ENCODE results near the gene TMEM39A.

TMEM39A gene, protein sequence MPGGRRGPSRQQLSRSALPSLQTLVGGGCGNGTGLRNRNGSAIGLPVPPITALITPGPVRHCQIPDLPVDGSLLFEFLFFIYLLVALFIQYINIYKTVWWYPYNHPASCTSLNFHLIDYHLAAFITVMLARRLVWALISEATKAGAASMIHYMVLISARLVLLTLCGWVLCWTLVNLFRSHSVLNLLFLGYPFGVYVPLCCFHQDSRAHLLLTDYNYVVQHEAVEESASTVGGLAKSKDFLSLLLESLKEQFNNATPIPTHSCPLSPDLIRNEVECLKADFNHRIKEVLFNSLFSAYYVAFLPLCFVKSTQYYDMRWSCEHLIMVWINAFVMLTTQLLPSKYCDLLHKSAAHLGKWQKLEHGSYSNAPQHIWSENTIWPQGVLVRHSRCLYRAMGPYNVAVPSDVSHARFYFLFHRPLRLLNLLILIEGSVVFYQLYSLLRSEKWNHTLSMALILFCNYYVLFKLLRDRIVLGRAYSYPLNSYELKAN

DNA sequence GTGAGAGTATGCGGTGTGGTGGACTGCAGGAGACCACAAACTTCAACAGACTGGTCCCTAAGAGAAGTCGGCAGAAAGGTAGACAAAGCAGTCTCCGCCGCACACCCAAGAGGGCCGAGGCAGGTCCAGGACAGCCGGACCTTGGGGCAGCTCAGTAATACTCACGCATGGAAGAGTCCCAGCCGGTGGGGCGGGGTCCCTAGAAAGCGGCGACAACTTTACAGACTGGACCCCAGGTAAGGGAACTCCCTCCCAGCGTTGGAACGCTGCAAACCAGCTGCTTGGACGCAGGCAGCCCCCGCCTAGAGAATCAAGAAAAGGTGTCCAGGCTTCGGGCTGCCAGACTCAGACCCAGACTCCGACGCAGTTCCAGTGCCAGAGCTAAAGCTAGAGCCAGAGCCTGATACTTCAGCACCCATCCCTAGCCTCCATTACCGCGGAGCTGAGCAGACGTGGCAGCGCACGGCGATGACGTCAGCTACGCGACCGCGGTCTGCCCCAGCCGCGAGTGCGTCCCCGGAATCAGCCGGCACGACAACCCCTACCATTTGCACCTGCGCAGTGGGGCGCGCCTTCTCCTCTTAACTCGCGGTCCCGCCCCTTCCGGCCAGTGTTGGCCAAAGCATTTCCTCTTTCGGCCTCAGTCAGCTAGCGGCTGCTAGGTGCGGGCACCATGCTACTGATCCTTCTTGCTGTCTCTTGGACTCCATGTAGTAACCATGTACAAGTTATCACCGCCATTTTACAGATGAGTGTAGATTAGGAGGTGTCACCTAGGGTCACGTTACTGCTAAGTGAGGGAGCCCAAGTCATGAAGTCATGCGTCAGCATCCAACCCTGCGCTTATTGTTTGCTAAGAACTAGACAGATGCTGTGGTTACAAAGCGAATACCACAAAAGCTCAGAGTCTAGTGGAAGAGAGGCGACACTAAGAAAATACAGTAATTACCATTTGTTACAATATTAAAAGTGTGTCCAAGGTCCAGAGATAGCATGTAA is at the start of gene TMEM39A:
TSS of gene TMEM39A (minus strand) at position 445 of the 999 bp plus-strand sequence. CDS start 1,541 bp downstream, outside the sequence.
- DNase-seq (ENCODE audit: low spot score), result peak; percentile 99

DNA sequence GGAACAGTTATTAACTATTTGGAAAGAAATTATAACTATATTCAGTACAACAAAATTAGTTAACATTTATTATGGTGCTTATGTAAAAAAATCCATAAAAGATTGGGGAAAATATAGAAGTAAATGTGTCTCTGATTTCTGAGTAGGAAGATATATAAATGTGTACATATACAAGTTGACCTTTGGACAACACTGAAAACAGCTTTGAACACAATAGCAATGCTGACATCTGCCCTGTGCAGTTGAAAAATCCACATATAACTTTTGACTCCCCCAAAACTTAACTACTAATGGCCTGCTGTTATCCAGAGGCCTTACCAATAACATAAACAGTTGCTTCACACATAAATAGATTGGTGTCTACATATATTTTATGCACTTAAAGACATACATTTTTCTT is 47.3 kb upstream of the TMEM39A start:
- DNase-seq (ENCODE audit: low spot score), result no peak

DNA sequence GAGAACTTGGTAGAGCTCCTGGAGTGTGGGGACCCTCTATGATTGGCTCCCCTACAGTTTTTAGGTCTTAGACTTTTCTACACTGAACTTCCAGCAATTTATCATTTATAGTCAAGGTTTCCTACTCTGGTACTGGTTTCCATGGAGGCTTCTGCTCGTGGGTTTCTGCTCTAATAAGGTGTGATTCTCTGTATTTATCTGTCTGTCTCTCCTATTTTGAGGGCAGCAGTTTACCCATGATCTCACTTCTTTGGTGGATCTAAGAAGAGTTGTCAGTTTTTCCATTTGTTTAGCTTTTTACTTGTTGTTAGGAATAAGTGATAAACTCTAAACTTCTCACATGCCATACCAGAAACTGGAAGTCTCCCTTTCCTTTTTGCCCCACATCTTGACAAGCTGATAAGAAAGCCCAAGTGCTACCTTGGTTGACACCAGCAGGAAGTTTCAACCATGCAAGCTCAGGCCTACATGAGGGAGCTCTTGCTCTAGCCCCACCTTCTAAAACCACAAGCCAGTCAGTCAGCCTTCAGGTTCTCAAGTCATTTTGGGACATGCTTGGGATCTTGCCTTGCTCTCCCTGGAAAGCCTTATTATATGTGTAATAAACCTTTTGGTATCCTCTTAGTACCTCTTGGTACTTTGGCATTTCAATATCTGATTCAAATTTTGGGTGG is 44.9 kb upstream of the TMEM39A start:
- DNase-seq (ENCODE audit: low spot score), result no peak

DNA sequence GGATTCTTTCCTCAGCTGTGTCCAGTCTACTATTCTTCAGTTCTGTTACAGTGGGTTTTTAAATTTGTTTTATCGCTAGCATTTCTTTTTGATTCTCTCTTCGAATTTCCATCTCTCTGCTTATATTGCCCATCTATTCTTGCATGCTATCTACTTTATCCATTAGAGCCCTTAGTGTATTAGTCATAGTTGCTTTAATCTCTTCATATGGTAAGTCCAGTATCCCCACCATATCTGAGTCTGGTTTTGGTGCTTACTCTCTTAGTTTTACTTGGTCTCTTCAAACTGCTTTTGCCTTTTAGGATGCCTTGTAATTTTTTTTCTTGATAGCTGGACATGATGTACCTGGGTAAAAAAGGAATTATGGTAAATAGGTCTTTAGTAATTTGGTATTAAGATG is 44.0 kb upstream of the TMEM39A start:
- no peak for DNase-seq (ENCODE audit: low spot score)

DNA sequence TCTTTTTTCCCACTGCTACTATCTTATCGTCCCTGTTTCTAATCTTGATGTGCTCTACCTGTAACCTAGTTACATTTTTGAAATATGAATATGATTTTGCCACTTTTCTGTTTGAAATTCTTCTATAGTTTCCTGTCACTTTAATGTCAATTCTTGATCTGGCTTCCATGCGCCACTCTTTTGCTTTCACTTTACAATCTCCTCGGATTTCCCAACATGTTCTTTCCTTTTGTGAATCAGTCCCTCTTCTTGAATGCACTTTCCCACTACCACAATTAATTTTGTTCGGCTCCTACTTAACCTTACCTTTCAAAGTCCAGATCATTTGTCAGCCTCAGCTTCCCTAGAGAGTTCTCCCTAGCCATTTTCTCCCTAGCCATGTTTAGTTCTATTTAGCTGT is 43.2 kb upstream of the TMEM39A start:
- DNase-seq (ENCODE audit: low spot score), result no peak

DNA sequence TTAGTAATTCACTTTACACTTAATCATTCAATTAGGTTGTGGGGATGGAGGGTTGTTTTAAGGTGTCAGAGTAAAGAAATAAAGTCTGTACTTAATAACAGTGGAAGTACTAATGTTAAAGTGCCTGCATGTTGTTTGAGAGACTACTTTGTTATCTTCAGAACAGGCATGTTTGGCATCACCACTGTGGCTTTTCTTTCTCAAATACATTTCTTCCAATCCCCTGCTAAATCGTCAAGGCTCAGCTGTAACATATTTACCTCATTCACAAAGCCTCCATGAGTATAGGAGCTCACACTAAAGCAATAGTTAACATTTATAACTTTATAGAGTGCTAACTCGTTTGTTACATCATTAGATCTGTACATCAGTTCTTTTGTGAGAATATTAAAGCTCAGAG is 37.5 kb upstream of the TMEM39A start:
- DNase-seq (ENCODE audit: low spot score), result no peak

DNA sequence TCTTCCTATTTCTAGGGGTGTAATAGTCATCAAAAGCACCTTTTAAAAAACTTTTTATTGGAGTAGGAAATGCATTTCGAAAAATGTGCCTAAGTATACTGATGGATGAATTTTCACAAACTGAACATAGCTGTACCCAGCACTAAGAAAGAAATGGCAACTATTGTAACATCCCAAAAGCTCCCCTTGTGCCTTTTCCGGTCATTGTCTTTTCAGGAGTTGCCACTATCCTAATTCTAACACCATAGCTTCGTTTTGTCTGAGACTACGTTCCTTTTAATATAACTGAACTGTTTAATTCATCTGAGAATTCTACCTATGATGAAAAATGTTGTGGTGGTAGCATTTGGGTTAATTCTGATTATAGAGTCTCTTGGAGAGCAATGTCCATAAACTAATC is 36.9 kb upstream of the TMEM39A start:
- no peak for DNase-seq (ENCODE audit: low spot score)

DNA sequence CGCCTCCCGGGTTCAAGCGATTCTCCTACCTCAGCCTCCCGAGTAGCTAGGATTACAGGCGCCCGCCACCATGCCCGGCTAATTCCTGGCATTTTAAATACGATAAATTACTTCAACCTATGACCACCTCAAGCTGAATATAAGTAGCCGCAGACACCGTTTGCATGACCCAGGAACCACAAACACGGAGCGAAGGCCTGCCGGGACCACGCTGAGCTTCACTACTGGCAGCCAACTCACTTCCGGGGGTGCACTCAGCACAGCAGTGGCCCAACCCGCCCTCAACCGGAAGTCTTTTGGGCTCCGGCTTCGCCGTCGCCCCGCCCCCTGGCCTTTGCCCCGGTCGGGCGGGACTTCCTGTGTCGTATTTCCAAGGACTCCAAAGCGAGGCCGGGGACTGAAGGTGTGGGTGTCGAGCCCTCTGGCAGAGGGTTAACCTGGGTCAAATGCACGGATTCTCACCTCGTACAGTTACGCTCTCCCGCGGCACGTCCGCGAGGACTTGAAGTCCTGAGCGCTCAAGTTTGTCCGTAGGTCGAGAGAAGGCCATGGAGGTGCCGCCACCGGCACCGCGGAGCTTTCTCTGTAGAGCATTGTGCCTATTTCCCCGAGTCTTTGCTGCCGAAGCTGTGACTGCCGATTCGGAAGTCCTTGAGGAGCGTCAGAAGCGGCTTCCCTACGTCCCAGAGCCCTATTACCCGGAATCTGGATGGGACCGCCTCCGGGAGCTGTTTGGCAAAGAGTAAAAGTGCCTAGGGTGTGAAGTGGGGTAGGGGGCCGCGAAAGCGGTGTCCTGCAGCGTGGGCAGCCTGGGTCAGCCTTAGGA is 35.0 kb upstream of the TMEM39A start, which contains the start of gene TIMMDC1:
TSS of gene TIMMDC1 (plus strand) at position 362 of the 826 bp plus-strand sequence. CDS start at position 549, 187 bp downstream.
- DNase-seq (ENCODE audit: low spot score), result peak; percentile 98

DNA sequence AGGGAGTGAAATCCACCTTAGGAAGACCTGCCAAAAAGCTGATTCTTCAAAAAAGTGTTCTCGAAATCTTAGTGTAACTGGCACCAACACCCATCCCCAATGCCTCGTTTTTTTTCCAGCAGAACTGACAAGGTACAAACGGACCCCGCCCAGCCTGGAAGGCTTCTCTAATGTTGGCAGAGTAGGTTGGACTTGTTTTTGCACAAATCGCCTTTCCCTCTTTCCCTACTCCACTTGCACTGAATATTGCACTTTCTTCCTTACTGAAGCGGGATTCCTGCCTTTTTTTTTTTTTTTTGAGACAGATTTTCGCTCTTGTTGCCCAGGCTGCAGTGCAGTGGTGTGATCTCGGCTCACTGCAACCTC is 34.4 kb upstream of the TMEM39A start:
- peak; percentile 12 for DNase-seq (ENCODE audit: low spot score)

DNA sequence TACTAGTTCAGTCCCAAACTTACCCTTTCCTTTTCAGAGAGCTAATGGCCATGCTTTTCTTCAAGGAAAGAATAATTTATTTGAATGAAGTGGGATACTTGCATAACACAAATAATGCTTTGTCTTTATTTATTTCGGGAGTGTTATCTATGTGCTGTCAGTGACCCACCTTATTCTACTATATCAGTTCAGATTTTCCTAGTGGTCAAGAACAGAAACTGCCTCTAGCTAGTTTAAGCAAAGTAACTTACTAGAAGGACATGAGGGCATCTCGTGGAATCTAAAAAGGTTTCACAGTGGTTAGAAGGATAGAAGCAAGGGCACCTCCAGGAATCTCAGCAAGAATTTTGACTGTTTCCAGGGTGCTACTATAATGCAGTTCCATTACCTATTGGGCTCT is 31.2 kb upstream of the TMEM39A start:
- peak; percentile 18 for DNase-seq (ENCODE audit: low spot score)

DNA sequence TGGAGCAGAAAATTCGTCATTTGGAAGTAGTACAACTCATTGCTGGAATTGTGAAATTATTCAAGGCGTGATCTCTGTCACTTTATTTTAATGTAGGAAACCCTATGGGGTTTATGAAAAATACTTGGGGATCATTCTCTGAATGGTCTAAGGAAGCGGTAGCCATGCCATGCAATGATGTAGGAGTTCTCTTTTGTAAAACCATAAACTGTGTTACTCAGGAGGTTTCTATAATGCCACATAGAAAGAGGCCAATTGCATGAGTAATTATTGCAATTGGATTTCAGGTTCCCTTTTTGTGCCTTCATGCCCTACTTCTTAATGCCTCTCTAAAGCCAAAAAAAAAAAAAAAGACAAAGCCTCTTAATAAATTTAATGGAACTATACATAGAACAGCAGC is 29.4 kb upstream of the TMEM39A start:
- no peak for DNase-seq (ENCODE audit: low spot score)

DNA sequence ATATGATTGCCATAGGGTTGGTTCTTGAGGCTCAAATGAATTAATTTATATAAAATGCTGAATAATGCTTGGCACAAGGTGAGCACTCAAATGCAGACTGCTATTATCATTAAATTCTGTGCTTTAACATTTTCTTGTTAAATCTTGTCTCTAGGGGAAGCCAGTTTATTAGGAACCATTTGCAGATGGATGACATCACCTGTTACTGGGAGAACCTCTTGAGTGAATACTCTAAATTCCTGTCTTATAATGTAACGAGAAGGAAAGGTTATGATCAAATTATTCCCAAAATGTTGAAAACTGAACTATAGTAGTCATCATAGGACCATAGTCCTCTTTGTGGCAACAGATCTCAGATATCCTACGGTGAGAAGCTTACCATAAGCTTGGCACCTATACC is 28.7 kb upstream of the TMEM39A start:
- DNase-seq (ENCODE audit: low spot score), result no peak

DNA sequence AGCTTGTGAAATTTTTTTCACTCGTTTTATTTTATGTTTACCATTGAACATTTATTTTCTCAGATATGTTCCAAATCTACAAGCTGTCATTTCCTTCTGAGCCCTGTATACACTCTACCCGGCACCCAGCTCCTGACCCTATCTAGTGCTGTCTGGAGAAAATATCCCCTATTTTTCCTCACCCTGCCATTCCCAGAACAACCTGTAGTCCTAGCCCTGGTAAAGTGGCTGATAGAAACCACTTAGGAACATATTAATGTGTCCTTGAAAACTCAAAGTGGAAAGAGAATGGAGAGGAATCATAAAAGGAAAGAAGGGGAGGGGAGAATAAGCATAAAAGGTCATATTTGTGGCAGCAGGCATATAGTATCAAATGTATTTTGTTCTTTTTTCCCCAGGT is 26.7 kb upstream of the TMEM39A start:
- no peak for DNase-seq (ENCODE audit: low spot score)

DNA sequence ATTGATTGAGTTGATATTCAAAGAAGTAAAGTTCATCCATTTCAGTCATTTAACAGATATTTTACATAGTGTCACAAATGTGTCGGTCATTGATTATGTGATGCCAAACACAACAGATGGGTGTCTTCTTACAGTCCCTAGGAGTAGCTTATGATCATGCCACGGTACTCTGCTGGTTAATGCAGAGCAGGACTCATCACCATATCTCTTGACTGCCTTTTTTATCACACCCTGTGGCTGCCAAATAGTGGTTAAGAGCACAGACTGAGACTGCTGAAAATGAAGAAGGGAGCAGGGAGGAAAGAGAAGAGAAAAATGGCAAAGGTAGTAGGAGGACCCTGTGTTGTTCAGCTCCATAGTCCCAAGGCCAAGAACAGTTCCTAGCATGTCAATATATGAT is 22.1 kb upstream of the TMEM39A start:
- no peak for DNase-seq (ENCODE audit: low spot score)

DNA sequence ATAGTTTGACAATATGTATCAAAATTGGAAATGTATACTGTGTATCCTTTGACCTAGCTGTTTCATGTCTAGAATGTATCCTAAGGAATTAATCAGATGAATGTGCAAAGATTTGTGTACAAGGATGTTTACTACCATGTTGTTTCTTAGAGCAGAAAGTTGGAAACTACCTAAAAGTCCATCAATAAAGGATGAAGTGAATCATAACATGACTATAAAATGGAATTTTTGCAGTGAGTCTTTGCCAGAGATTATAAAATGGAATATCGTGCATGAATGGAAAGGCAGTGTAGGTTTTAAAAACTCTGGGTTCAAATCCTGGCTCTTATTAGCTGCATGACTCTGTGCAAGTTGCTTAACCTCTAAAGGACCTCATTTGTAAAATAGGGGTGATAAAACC is 19.7 kb upstream of the TMEM39A start:
- DNase-seq (ENCODE audit: low spot score), result no peak

DNA sequence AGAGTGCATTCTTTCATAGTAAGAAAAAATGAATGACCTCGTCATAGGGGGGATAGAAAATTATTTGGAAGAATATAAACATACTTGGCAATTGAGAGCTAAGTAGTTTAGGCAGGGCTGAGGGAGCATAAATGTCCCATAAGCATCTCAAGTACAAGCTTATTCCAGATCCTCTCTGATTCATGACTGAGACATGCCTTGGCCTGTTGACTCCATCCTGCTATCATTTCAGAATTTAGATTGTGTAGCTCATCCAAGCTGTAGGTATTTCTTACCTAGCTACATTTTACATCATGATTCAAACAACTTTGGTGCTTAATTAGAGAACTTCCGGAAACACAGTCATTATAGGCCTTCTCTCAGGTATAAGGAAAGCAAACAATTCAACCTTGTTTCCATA is 17.7 kb upstream of the TMEM39A start:
- DNase-seq (ENCODE audit: low spot score), result no peak

DNA sequence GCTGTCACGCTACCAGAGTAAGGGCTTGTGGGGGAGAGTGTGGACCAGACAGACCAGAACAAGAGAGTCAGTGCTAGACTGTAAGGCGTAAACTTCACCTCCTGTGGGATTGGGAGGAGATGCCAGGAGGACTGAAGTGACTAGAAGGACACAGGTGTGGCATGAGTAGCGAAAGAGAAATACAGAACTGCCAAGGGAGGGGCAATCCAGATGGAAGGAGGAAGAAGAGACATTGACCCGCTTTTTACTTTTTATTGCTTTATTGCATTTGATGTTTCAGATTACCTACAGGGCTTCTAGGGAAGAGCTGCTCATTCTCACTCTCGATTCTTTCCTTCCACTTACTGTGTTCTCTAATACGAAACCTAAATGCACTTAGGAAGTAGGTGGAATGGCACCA is 7.5 kb upstream of the TMEM39A start:
- no peak for DNase-seq (ENCODE audit: low spot score)

DNA sequence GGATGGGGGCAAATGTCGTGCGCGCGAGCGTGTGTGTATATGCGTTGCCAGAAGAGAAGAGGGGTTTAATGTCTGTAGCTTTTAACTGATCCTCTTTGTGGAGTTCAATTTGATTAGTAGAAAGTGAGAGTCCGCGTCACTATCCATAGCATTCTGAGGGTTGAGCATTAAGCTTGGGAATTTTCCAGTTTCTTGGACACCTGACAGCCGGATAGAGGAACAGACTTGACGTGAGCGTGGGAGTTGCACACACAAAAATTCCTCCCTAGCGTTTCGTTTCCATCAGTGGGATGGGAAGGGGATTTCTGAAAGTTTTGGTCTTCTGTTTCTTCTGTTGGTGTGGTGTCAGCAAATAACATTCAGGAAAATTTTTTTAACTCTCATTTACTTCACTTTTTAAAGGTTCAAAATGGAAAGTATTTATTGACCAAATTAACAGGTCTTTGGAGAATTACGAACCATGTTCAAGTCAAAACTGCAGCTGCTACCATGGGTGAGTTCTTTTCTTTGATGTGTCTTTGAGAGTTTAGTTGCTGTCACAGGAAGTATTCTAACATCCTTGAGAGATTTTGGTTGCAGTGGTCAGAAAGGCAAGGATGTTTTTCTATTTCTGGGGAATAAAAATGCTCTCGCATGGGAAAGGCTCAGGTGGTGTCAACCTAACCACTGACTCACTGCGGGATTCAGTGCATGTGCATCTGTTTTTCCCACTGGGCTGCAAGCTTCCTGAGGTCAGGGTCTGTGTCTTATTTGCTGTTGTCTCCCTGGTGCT is 6.2 kb upstream of the TMEM39A start:
- DNase-seq (ENCODE audit: low spot score), result no peak

DNA sequence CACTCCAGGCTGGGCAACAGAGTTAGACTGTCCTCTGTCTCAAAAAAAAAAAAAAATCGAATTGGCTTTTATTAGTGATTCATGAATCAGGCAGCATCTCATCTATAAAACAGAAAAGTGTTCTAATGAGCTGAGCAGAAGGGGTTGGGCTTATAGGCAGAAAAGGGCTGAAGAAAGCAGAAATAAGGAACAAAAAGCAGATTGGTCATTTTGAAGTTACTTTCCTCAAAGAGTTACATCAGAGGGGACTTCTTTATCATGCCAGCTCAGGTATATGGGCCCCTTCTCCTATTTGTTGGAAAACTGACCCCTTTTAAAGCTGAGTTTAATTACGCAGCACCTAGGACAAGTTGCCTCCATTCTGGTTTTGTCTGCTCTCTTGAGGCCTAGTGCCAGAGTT is 4.6 kb upstream of the TMEM39A start:
- DNase-seq (ENCODE audit: low spot score), result no peak

DNA sequence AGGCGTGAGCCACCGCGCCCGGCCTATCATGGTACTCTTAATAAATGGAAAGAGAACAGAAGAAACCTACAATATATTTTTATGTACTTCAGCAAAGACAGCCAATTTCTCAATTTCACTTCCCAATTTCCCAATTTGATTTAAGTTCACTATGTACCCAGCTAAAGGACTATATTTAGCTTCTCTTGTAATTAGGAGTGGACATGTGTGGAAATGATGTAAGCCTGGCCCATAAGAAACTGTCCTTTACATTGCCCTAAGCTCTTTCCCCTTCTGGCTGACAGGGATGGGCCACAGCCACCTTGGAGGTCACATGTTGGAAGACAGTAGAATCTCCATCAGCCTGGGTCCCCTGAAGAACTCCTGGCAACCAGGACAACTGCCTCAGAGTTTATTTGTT is 6.2 kb downstream of the TMEM39A start:
- DNase-seq (ENCODE audit: low spot score), result no peak

DNA sequence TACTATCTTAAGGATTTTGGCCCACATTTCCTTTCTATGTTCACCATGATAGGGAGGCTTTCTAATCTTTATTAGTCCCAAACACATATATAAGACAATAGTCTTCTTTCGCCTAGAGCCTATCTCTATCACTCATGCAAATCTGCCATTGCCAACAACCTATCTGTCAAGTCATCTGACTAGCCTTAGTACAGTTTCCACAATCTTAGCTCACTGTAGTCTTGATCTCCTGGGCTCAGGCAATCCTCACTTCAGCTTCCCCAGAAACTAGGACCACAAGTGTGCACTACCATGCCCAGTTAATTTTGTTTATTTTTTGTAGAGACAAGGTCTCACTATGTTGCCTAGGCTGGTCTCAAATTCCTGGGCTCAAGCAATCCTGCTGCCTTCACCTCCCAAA is 6.9 kb downstream of the TMEM39A start:
- no peak for DNase-seq (ENCODE audit: low spot score)

Measured in HuH-7 (cell line).